GM10248 (cell line): ENCODE results near the gene CACNA2D3.

ENCODE experiments used
- CTCF ChIA-PET: fragments of 300-600 bp; sonication (Branson Sonifier 250); formaldehyde crosslinking; extraction: SDS; loops from one replicate; lab custom pipeline; 2021; ENCODE audit warnings: antibody characterized with exemption; lab: Yijun Ruan, JAX
- POLR2A ChIA-PET: fragments of 350-650 bp; sonication (Branson Sonifier 250); formaldehyde crosslinking; extraction: SDS; loops from one replicate; lab custom pipeline; 2020; ENCODE audit warnings: antibody characterized with exemption; lab: Yijun Ruan, JAX
- DNase-seq: peaks from one replicate; pipeline ENCODE4 v3.0.0; 2012; ENCODE audit errors: extremely low spot score
- TF ChIP-seq, protein P1 (sequence below): IDR thresholded peaks from 2 replicates; pipeline ENCODE4 v1.5.1; 2012; ENCODE audit warnings: mild to moderate bottlenecking, low read depth; ENCODE audit errors: extremely low read depth, missing control alignments, control extremely low read depth

Gene CACNA2D3

DNA sequence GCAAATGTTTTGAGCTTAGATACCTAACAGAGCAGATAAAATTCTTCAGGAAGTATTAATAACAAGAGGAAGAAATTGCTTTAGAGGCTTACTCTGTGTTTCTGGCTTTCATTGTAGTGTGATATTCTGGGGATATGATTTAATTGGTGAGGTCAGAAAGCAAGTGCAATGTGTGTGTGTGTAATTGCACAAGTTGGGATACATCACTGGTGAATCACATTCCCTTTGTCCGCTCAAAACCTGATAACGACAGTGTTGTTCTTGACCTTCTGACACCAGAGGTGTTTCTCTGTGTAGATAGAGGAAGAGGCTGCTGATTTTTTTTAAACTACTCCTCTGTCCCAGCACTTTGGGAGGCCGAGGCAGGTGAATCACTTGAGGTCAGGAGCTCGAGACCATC lies 161.1 kb downstream of the CACNA2D3 start:
- no peak for DNase-seq
- TF ChIP-seq, protein P1, sequence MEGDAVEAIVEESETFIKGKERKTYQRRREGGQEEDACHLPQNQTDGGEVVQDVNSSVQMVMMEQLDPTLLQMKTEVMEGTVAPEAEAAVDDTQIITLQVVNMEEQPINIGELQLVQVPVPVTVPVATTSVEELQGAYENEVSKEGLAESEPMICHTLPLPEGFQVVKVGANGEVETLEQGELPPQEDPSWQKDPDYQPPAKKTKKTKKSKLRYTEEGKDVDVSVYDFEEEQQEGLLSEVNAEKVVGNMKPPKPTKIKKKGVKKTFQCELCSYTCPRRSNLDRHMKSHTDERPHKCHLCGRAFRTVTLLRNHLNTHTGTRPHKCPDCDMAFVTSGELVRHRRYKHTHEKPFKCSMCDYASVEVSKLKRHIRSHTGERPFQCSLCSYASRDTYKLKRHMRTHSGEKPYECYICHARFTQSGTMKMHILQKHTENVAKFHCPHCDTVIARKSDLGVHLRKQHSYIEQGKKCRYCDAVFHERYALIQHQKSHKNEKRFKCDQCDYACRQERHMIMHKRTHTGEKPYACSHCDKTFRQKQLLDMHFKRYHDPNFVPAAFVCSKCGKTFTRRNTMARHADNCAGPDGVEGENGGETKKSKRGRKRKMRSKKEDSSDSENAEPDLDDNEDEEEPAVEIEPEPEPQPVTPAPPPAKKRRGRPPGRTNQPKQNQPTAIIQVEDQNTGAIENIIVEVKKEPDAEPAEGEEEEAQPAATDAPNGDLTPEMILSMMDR, result no peak
- ChIA-PET POLR2A (no interaction called here), CTCF (no interaction called here)

DNA sequence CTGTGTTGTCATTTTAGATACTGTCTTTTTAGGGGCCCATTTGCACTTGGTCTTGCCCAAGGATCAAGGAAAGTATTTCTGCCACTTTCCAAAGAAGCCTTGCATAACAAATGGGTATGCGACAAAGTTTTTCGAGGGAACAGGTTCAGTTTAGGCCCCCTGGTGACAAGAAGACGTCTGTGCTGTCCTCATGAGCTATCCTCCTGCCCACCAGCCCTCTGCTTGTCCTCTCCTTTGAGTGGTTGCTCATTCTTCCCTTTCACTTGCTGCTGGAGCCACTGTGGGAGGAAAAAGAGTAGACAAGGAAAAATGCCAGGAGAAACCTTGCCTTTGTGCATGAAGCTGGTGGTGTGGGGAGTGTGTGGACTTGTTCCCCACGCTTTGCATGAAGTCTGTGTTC lies 171.9 kb downstream of the CACNA2D3 start:
- ChIA-PET POLR2A (no interaction called here), CTCF (no interaction called here)
- no peak for DNase-seq
- TF ChIP-seq, protein P1, result no peak

DNA sequence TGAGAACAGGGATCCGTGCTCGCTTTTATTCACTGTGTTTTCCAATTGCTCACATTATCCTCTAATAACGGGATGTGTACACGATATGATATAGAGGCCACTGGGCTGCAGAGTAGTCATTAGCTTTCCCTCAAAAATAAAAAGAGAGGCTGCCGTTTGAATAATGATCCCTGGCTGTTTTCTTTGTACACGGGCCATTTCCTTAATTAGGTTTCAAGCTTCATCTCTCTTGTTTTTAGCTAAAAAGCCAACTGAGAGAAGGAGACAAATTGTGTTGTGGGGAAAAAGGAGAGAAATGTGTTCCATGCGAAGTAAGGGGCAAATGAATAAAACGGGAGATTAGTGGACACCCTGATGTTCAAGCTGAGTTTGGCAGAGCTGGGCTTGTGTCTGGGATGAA lies 174.2 kb downstream of the CACNA2D3 start:
- TF ChIP-seq, protein P1, result no peak
- ChIA-PET CTCF (interaction anchor here (1.6 kb wide), 1 partner anchor 11 kb away, joined by 3 read pairs; no protein-coding TSS in a partner anchor), POLR2A (no interaction called here)
- DNase-seq, result no peak

DNA sequence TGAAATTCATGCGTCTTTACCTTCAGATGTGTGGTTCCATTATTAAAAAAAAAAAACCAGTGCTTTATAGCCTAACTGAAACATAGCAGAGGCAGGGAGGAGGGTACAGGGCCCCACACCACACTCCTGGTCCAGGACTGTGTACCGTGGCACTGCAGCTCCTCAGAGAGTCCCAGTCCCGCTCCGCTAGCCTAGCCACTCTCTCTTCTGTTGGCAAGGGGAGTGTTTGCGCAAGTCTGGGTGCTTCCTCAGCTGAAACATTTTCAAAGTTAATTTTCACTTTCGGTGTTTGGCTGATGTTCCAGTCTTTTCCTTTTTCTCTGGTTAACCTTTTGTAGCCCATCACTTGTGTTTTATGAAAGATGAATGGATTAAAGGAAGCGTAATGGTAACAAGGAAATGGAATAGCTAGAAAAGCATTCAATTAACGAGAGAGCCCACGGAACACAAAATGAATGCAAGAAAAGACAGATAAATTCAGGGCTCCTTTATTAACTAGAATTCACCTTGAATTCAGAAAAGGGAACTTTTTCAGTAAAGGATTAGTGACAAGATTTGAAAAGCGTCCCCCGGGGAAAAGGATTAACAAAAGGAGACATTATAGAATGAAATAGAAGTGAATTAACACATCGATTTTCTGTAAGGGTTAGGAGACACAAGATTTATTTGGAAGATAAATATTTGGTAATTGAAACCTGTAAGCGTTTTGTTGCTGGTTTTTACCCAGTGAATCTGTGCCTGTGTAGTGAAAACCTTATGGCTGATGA lies 177.0 kb downstream of the CACNA2D3 start:
- POLR2A ChIA-PET, result no interaction called here
- TF ChIP-seq, protein P1, result no peak
- no peak for DNase-seq
- CTCF ChIA-PET, result no interaction called here

DNA sequence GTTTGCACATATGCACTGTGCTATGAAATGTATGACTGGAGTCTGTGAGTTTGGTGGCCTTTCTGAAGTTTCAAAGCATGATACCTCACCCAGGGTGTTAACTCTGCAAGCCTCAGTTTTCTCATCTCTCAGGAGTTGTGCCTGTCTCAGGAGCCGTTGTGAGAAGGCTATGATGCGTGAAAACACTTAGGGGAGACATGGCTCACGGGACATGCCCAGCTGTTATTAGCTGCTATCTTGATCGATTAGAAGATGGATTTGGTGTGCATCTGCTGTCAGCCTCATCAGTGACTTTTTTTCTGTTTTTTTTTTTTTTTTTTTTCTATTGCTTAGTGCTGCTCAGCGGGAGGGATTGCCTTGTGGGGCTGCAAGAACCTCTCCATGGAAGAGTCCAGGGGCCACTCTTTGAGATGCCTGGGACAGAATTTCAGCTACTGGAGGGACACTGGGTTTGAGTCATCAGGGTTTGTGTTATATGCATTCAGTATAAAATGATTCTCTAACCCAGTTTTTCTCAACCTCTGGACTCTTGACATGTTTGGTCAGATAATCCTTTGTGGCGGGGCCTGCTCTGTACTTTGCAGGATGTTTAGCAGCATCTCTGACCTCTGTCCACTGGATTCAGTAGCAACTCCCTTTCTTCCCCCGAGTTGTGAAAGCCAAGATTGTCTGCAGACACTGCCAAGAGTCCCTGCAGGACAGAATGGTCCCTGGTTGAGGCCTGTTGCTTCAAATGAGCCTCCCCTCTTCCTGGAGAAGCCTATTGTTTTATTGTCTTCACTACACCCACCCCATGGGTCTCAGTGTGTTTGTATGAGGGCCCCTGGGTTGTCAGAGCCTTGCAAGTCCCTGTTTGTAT lies 181.4 kb downstream of the CACNA2D3 start:
- ChIA-PET CTCF (no interaction called here), POLR2A (no interaction called here)
- no peak for DNase-seq
- TF ChIP-seq, protein P1, result no peak

DNA sequence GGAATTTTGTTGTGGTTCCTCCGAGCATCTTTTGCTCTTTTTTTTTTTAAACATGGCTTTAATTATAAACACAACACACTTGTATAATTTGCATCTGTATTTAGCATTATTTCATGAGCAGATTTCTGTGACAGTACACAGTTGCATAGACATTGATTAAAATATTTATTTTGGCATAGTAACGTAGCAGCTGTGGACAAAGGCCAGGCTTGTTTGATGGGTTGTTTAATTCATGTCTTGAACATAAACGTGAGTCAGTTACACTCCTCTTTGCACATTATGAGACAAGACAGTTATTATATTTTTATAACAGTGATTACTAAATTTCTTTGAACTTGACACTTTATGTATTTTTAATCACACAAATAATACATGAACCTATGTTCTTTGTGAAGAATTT lies 182.5 kb downstream of the CACNA2D3 start:
- TF ChIP-seq, protein P1, result no peak
- ChIA-PET CTCF (no interaction called here), POLR2A (no interaction called here)
- no peak for DNase-seq
